HCT116 (cell line): ENCODE data around the gene TESK1. TPM values are rescaled to one million over a fixed set of nuclear protein-coding genes. Genes with fewer than 3 reads are reported as not detected.

Experiments
- ATF3 ChIP-seq: IDR thresholded peaks from 2 replicates; pipeline ENCODE4 v1.6.1; 2012
- CBX3 ChIP-seq: IDR thresholded peaks from 2 replicates; pipeline ENCODE4 v1.6.1; 2012; ENCODE audit warnings: low read depth
- CEBPB ChIP-seq: IDR thresholded peaks from 2 replicates; pipeline ENCODE4 v1.6.1; 2012; ENCODE audit warnings: low read depth
- ELF1 ChIP-seq: IDR thresholded peaks from 2 replicates; pipeline ENCODE4 v1.6.1; 2012; ENCODE audit warnings: low read depth, borderline replicate concordance
- EZH2 ChIP-seq: fragments of 200-600 bp; sonication (generic); IDR thresholded peaks from 2 replicates; pipeline ENCODE4 v1.6.1; 2017; ENCODE audit warnings: antibody characterized with exemption, mixed run types
- EZH2phosphoT487 ChIP-seq: fragments of 200-600 bp; IDR thresholded peaks from 2 replicates; pipeline ENCODE4 v1.6.1; 2018; ENCODE audit warnings: antibody characterized with exemption, borderline replicate concordance
- FOSL1 ChIP-seq: IDR thresholded peaks from 2 replicates; pipeline ENCODE4 v1.6.1; 2012; ENCODE audit warnings: low read depth
- MAX ChIP-seq: IDR thresholded peaks from 2 replicates; pipeline ENCODE4 v1.6.1; 2012
- POLR2A ChIP-seq: IDR thresholded peaks from 2 replicates; pipeline ENCODE4 v1.7.0; 2011; ENCODE audit warnings: borderline replicate concordance; ENCODE audit not compliant: insufficient read depth, insufficient read length; ENCODE audit errors: extremely low read depth
- POLR2AphosphoS5 ChIP-seq: IDR thresholded peaks from 2 replicates; pipeline ENCODE4 v1.6.1; 2011; ENCODE audit warnings: mild to moderate bottlenecking, low read depth, low read length, moderate library complexity
- RAD21 ChIP-seq: IDR thresholded peaks from 2 replicates; pipeline ENCODE4 v1.6.1; 2012; ENCODE audit warnings: low read depth, mild to moderate bottlenecking
- SP1 ChIP-seq: IDR thresholded peaks from 2 replicates; pipeline ENCODE4 v1.6.1; 2012; ENCODE audit warnings: low read depth
- TCF7L2 ChIP-seq: IDR thresholded peaks from 2 replicates; pipeline ENCODE4 v1.7.0; 2011; ENCODE audit warnings: borderline replicate concordance, inconsistent platforms; ENCODE audit not compliant: insufficient read depth, insufficient read length; ENCODE audit errors: extremely low read depth
- ZFX ChIP-seq: fragments of 450-650 bp; IDR thresholded peaks from 2 replicates; pipeline ENCODE4 v1.6.1; 2017
- ZNF274 ChIP-seq: fragments of 200-500 bp; sonication (Bioruptor generic); IDR thresholded peaks from 2 replicates; pipeline ENCODE4 v1.6.1; 2014; ENCODE audit warnings: mild to moderate bottlenecking, low read depth, low read length, inconsistent platforms
- microRNA-seq: library from miRNA; unstranded; fragments of <30 nt; microRNA quantifications from one replicate; pipeline ENCODE4, GENCODE V29; 2016; ENCODE audit warnings: borderline number of aligned reads
- total RNA-seq: library from RNA; stranded (reverse); gene quantifications from one replicate; pipeline ENCODE4 v1.2.1, GENCODE V29; 2021; ENCODE audit not compliant: unreplicated experiment

Gene TESK1
- total RNA-seq, 1 experiment from 2014 or later, result 26.6 TPM

DNA sequence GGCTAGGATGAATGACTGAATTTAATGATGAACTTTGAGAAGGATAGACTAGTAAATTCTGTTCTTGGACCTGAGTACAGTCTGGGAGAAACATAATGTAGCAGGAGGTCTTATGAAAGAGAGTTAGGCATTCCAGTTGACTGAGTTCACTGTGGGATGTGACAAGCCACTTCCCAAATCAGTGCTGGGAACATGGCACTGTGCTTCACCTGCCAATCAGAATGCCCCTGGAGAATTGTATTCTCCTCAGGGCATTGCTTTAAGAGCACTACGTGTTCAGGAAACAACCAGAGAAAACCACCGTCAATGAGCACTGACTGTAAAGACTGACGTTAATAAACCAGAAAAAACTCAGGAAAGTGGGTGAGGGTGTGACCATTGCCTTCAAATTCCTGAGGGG is 54.3 kb downstream of the TESK1 start (continued):
- TF ChIP-seq MAX, result no peak
- TF ChIP-seq ZFX, result no peak
- no peak; the same call in 1 of the 2 replicates for TF ChIP-seq POLR2AphosphoS5
- TF ChIP-seq EZH2, result no peak
- TF ChIP-seq ZNF274, result no peak
- no peak for TF ChIP-seq CBX3
- no peak for TF ChIP-seq FOSL1
- TF ChIP-seq CEBPB, result no peak
- no peak for TF ChIP-seq EZH2phosphoT487
- TF ChIP-seq ATF3, result no peak
- no peak for TF ChIP-seq ELF1
- TF ChIP-seq RAD21, result no peak
- TF ChIP-seq POLR2A, result no peak
- no peak for TF ChIP-seq SP1
- no peak for TF ChIP-seq TCF7L2

Small RNAs within 50 kb of the gene (microRNA-seq; reads per million reads assigned to microRNA genes)
- gene MIR4667, result 1.6 reads per million

Other genes with a start within 250 kb of the TESK1 start
- gene RUSC2, start 115.2 kb upstream of the TESK1 start, total RNA-seq, result 11.6 TPM
- 1.6 TPM for gene CD72, start 13.2 kb downstream of the TESK1 start, total RNA-seq
- not detected for gene SIT1, start 45.7 kb downstream of the TESK1 start, total RNA-seq
- 30,969 TPM for gene RMRP, start 52.8 kb downstream of the TESK1 start, total RNA-seq
- 11.1 TPM for gene CCDC107, start 53.0 kb downstream of the TESK1 start, total RNA-seq
- 29.8 TPM for gene ARHGEF39, start 59.9 kb downstream of the TESK1 start, total RNA-seq
- gene CA9, start 68.7 kb downstream of the TESK1 start, total RNA-seq, result 8.5 TPM
- gene TPM2, start 84.7 kb downstream of the TESK1 start, total RNA-seq, result 278 TPM
- gene TLN1, start 126.9 kb downstream of the TESK1 start, total RNA-seq, result 144 TPM
- 22.3 TPM for gene CREB3, start 127.4 kb downstream of the TESK1 start, total RNA-seq
- gene GBA2, start 144.0 kb downstream of the TESK1 start, total RNA-seq, result 63.6 TPM
- gene RGP1, start 144.0 kb downstream of the TESK1 start, total RNA-seq, result 32.6 TPM
- 1.2 TPM for gene MSMP, start 149.0 kb downstream of the TESK1 start, total RNA-seq
- 18.8 TPM for gene NPR2, start 186.3 kb downstream of the TESK1 start, total RNA-seq
- gene SPAG8, start 207.0 kb downstream of the TESK1 start, total RNA-seq, result 0.39 TPM
- 49.0 TPM for gene HINT2, start 209.8 kb downstream of the TESK1 start, total RNA-seq
- not detected for gene FAM221B, start 223.5 kb downstream of the TESK1 start, total RNA-seq
- 7.2 TPM for gene TMEM8B, start 224.0 kb downstream of the TESK1 start, total RNA-seq